ENCODE data around the gene PPAN.
A peak's percentile ranks its signal among the peaks of the same experiment; 100 is the strongest.

The PPAN gene, protein sequence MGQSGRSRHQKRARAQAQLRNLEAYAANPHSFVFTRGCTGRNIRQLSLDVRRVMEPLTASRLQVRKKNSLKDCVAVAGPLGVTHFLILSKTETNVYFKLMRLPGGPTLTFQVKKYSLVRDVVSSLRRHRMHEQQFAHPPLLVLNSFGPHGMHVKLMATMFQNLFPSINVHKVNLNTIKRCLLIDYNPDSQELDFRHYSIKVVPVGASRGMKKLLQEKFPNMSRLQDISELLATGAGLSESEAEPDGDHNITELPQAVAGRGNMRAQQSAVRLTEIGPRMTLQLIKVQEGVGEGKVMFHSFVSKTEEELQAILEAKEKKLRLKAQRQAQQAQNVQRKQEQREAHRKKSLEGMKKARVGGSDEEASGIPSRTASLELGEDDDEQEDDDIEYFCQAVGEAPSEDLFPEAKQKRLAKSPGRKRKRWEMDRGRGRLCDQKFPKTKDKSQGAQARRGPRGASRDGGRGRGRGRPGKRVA

DNA sequence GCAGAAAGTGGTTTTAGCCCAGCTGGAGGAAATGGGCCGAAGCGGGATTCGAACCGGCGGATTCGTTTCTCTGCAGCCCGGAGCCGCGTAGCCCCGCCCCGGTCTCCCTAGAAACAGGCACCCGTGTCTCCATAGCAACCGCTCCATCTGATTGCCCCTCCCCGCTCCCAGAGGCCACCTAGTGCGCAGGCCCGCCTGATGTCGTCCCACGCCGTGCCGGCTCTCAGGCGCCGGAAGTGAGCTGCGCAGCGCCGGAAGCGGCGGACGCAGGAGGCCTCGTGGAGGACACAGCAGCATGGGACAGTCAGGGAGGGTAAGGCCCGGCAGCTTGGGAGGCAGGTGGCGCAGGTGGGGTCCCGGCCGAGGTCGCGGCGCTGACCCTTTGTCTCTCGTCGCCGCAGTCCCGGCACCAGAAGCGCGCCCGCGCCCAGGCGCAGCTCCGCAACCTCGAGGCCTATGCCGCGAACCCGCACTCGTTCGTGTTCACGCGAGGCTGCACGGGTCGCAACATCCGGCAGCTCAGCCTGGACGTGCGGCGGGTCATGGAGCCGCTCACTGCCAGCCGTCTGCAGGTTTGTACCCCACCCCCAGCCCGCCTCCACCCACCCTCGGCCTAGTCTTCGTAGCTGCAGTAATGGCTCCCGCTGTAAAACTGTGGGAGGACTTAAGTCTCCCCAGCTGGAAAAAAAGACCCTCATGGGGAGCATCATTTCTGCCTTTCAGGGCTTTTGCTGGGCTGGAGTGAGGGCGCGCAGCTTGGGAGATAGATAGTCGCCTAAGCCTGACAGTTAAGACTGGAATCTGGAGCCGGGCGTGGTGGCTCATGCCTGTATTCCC lies at the start of gene PPAN:
Gene PPAN (plus strand): TSS at position 263 of the 837 bp plus-strand sequence. CDS start 33 bp downstream, at position 296.
- peak; percentile 97 for DNase-seq (ENCODE audit: low read depth in 2 of 2)

DNA sequence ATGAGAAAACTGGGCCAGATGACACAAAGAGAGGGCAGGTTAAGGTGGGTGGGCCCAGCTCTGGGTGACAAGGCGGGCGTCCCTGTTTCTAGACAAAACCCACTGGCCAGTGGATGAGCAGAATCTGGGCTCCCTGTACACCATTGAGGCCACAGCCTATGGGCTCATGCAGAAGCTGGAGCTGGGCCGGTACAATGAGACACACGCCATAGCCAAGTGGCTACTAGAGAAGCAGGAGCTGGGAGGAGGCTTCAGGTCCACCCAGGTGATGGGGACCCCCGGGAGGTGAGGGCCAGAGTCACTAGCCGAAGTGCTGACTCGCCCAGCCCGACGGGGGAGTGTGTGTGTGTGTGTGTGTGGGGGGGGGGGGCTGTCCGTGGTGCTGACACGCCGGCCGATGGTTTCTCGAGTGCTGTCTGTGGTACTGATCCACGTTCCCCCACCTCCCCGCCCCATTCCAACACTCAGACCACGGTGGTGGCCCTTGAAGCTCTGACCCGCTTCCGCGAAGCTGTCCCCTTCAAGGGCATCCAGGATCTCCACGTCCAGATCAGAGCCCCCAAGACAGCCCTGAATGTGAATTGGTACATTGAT lies 44.3 kb upstream of the PPAN start:
- DNase-seq (ENCODE audit: low read depth in 2 of 2): no peak

DNA sequence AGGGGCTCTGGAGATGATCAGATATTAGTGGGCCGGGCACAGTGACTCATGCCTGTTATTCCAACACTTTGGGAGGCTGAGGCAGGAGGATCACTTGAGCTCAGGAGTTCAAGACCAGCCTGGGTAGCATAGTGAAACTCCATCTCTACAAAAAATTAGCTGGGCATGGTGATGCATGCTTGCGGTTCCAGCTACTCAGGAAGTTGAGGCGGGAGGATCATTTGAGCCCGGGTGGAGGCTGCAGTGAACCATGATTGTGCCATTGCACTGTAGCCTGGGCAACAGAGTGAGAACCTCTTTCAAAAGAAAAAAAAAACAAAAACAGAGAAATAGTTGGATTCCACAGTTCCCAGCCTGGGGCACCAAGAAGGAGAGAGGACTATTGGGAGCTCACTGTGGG lies 38.0 kb upstream of the PPAN start:
- no peak for DNase-seq (ENCODE audit: low read depth in 2 of 2)

DNA sequence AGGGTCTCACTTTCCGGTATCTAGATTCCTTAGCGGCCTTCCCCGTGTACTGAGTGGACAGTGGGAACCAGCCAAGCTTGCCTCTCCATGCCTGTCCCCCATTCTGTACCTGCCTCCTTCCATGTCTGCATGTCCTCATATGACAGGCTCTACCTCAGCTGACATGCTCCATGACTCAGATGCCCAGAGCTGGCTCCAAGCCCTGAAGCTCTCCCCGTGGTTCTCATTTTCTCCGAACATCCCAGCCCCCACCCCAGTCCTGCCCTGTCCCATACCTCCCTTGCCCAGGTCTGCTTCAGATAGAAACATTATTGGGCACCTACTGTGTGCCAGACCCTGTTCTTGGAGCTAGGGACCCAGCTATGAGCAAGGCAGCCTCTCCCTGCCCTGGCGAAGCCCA lies 37.1 kb upstream of the PPAN start:
- no peak for DNase-seq (ENCODE audit: low read depth in 2 of 2)

DNA sequence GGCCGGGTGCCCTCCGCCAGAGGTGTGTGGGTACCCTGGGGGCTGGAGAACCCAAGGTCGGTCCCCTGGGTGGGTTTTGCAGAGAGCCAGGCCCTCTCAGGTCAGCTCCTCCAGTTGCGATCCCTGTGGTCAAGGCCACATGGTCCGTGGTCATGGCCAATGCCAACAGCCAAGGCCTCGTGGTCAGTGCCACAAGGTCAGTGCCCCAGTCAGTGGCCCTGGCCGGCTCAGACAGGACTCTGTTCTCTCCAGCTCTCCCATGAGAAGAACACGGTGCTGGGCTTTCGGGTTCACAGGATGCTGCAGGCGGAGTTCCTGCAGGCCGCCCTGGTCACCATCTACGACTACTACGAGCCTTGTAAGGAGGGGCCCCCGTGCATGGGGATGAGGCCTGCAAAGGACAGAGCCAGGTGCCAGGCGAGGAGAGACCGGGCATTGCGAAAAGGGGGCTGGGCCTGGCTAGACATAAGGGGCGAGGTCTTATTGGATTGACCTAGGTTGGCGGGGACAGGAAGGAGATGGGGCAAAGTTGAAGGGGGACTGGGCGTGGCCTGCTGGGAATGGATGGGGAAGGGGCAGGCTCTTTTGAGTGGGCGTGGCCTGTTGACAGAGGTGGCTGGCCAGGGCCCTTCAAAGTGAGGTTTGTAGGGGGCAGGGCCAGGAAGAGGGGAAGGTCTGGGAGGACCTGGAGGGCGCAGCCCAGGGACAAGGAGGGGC lies 35.3 kb upstream of the PPAN start:
- DNase-seq (ENCODE audit: low read depth in 2 of 2): no peak

DNA sequence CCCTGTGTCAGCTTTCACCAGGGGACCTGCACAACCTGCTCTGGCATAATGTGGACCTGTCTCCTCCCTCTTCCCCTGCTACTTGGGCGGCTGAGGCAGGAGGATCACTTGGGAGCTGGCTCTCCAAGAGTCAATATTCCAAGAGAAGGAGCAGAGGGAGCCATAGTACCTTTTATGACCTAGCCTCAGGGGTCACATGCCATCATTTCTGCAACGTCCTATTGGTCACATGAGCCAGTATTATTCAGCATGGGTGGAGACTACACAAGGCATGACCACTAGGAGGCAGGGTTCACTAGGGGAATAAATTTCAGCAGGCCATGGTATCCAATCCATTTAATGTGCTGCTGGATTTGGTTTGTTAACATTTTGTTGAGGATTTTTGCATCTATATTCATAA lies 32.0 kb upstream of the PPAN start:
- peak in 1 of 2 donors; percentile 47 for DNase-seq (ENCODE audit: low read depth in 2 of 2)

DNA sequence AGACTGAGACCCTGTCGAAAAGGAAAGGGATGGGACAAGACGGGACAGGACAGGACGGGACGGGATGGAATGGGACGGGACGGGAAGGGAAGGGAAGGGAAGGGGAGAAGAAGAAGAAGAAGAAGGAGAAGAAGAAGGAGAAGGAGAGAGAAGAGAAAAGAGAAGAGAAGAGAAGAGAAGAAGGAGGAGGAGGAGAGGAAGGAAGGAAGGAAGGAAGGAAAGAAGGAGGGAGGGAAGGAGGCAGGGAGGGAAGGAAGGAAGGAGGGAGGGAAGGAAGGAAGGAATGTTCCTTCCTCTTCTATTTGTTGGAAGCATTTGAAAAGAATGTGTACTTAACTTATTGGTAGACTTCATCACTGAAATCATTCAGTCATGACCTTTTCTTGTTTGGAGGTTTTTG lies 29.6 kb upstream of the PPAN start:
- no peak for DNase-seq (ENCODE audit: low read depth in 2 of 2)

DNA sequence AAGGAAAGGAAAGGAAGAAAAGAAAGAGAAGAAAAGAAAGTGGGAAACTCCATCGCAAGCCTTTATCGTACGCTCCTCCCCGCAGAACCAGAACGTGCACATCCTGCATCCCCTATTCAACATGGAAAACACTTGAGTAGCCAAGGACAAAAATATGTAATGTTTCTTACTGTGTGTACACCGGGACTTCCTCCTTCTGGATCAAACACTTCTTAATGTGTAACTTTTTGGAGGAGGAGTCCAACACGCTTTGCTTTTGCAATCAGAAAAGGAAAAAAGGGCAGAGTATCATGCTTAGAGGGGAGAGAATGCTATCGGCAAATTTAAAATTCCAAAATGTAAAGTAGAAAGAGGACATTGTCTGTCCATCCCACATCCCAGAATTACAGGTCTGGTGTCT lies 27.8 kb upstream of the PPAN start:
- DNase-seq (ENCODE audit: low read depth in 2 of 2): no peak

DNA sequence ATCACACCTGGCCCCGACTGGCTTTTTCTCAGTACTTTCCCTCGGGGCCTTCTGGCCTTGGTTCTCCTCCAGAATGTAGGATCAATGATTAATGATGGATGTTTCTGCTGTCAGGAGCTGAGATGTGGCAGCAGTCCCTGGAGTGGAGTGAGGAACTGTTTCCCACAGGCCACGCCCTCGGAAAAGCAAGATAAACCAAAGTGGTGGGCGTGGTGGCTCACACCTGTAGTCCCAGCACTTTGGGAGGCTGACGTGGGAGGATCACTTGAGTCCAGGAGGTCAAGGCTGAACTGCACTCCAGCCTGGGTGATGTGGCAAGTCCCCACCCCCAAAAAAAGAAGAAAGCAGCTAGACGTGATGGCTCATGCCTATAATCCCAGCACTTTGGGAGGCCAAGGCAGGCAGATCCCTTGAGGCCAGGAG lies 27.1 kb upstream of the PPAN start:
- no peak for DNase-seq (ENCODE audit: low read depth in 2 of 2)

DNA sequence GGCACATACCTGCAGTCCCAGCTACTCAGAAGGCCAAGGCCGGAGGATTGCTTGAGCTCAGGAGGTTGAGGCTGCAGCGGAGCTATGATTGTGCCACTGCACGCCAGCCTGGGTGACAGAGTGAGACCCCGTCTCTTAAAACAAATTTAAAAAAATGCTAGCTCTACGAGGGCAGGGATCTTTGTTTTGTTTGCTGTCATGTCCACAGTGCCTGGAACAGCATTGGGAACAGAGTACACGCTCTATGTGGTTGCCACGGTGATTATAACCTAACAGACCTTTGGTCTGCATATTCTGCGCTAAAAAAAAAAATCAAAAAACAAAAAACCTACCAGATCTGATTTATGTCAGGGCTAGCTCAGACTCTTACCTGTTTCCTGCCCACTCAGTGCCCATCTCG lies 22.3 kb upstream of the PPAN start:
- DNase-seq (ENCODE audit: low read depth in 2 of 2): no peak

DNA sequence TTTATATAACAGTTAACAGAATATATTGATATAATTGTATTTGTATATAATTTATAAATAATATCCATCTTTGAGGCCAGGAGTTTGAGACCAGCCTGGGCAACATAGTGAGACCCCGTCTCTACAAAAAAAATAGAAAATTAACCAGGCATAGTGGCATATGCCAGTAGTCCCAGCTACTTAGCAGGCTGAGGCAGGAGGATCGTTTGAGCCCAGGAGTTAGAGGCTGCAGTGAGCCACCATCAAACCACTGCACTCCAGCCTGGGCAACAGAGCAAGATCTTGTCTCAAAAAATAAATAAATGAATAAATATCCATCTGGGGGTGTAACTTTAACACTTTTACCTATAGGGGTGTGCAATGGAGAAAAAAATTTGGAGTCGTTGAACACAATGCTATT lies 21.4 kb upstream of the PPAN start:
- DNase-seq (ENCODE audit: low read depth in 2 of 2): no peak

DNA sequence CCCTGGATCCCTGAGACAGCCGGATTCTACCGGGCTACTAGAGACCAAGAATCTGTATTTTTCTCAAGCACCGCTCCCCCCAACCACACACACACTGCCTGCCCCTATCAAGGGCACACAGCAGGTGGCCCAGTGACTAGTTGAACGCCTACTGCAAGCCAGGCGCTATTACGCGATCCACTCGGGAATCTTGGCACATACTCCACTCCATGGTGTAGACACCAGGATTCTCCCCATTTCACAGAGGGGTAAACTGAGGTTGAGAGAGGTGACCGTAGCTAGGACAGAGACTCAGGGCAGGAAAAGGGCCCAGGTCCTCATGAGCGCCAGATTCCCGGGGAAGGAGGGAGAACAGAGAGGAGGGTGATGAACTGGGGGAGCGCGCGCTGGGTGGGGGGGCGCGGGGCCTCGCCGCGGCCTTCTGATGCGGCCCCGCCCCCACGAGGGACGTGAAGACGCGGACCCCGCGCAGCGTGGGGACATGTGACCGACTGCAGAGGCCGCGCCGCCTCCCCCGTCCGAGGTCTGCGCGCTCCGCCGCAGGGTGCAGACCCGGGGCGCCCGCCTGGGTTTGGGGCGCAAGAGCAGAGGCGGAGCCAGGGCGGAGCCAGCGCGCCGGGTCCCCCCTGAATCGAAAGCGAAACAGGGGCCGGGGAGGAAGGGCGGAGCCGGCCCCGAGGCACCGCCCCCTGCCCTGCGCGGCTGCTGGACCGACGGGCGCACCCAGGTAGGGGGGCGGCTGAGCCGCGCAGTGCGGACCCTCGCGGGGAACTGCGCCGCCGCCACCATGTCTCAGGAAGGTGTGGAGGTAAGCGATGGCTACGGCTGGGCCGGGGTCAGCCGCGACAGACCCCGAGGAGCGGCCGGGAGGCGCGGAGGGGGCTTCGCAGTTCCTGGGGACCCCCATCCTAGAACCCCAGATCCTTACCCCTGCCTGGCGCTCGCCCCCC lies 20.2 kb upstream of the PPAN start, which contains the start of gene SHFL:
Gene SHFL (plus strand): TSS at position 677 of the 950 bp plus-strand sequence. CDS start 111 bp downstream, at position 788.
- peak; percentile 66 to 71 for DNase-seq (ENCODE audit: low read depth in 2 of 2)

DNA sequence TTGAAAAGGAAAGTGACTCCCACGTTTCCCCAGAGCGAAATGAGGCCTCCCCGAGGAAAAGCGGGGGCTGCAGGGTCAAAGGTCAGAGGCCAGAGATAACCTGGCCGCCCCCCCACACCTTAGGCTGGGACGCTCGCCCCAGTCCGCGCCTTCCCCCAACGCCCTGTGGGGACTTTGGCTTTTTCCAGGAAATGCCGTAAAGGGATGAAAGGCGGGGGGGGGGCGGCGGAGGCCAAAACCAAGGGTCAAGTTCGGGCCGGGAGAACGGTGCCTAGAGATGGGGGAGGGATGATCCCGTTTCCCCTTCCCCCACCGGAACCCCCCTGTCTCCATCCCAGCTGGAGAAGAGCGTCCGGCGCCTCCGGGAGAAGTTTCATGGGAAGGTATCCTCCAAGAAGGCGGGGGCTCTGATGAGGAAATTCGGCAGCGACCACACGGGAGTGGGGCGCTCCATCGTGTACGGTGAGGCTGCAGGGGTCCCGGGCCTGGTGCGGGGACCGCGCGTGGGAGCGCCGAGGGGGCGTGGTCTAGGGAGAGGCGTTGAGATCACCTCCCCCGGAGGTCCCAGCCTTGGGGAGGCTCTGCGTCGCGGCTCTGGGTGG lies 19.5 kb upstream of the PPAN start:
- no peak for DNase-seq (ENCODE audit: low read depth in 2 of 2)

DNA sequence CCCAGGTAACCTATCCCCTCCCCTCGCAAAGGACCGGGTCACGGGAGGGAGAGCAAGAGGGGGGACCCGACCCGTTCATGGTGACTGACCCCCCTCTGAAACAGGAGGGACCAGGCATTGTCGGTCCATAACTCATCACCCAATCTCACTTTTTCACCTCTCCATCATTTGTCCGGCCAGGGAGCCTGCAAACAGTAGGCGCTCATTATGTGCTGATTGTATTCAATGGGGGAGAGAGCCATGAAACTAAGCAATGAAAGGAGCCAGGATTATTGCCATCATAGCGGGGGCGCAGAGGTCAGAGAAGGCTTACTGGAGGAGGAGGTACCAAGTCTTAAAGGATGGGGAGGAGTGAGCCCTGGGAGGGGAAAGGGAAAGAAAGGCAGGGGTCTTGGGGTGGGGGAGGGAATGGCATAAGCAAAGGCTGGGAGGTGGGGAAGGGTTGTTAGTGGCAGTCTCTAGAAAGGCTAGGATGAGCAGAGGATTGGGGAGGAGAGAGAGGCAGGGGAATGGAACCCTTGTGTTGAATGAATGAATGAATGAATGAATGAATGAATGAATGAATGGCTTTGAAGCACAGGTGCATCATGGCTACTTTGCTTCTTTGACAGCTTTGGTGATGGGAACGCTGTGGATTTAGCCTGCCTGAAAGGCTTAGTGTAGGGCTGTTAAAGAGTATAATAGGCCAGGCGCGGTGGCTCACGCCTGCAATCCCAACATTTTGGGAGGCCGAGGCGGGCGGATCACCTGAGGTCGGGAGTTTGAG lies 18.7 kb upstream of the PPAN start:
- DNase-seq (ENCODE audit: low read depth in 2 of 2): no peak

DNA sequence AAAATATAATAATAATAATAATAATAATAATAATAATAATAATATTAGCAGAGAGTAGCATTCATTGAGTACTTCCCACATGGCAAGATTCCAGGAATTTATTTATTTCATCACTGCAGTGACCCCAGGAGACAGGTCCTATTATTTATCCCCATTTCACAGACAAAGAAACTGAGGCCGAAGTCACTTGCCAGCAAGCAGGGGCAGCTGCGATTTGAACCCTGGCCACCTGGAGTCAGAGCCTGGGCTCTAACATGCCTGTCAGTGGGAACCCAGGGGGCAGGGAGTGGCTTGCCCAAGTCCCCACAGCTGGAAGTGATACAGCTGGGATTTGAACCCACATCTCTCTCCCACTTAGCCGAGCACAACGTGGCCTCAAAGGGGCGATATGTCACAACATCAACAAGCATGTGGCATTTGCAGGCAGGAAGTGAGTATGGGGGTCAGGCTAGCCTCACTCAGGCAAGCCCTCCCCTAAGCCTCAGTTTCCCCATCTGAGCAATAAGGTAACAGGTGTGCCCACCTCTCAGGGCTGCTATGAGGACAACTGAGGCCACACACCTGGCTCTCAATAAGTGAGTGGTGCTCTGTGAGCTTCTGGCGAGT lies 17.1 kb upstream of the PPAN start:
- DNase-seq (ENCODE audit: low read depth in 2 of 2): no peak

DNA sequence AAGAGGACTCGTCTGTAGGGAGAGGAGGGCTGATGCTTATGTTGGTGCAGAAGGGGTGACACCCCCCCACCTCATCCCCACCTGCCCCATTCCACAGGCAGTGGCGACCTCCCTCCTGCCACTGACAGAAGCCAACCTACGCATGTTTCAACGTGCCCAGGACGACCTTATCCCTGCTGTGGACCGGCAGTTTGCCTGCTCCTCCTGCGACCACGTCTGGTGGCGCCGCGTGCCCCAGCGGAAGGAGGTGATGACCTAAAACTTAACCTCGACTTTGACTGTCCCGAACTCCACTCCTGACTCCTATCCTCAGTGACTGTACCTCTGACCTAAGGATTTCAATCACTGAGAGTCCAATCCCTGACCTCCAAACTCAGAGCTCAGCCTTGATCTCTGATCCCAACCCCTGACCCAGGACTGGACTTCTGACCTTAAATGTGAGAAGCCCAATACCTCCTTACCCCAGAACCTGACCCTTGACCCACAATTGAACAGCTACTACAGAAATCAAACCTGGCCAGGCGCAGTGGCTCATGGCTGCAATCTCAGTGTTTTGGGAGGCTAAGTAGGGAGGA lies 16.3 kb upstream of the PPAN start:
- no peak for DNase-seq (ENCODE audit: low read depth in 2 of 2)

DNA sequence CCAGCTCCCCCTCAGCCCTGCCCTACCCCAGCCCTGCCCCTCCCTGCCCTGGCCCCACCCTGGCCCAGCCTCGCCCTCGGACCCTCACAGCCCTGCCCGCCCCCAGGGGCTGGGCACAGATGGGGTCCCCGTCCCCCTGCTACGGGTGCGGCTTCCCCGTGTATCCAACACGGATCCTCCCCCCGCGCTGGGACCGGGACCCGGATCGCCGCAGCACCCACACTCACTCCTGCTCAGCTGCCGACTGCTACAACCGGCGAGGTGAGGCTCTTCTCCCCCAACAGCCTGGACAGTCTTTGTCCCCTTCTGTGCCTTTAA lies 14.8 kb upstream of the PPAN start:
- DNase-seq (ENCODE audit: low read depth in 2 of 2): no peak

DNA sequence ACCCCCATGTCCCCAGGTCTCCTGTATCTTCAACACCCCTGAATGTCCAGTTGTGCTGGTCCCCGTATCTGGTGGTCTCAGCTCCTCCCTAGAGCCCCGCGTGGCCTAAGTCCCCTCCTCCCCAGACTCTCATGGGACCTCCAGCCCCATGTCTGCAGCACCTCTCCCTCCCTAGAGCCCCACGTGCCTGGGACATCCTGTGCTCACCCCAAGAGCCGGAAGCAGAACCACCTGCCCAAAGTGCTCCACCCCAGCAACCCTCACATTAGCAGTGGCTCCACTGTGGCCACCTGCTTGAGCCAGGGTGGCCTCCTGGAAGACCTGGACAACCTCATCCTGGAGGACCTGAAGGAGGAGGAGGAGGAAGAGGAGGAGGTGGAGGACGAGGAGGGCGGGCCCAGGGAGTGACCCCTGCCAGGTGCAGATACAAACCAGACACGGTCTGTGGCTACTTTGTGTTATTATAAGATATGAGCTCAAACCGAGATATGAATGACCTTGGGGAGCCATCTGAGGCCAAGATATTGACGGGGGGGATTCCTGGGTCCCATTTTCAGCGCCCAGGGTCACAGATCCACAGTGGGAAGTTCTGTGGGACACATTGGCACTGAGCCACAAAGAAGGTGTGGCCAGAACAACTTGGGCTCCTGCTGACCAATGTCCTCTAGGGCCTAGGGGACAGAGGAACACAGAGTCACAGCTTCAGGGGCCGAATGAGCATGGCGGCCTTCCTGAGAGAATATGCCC lies 14.1 kb upstream of the PPAN start:
- DNase-seq (ENCODE audit: low read depth in 2 of 2): no peak

Data from stimulated activated CD4-positive, alpha-beta T cell treated with anti-CD3 and anti-CD28 coated beads, Interleukin-4, amount 100 ng/mL, for 48 hours (primary cell).